Measurements from ENCODE around the gene KRTAP3-1. TPM values are rescaled to one million over a fixed set of nuclear protein-coding genes. Genes with fewer than 3 reads are reported as not detected.

Gene KRTAP3-1
- total RNA-seq, 4 donors from 2014 or later, result not detected

DNA sequence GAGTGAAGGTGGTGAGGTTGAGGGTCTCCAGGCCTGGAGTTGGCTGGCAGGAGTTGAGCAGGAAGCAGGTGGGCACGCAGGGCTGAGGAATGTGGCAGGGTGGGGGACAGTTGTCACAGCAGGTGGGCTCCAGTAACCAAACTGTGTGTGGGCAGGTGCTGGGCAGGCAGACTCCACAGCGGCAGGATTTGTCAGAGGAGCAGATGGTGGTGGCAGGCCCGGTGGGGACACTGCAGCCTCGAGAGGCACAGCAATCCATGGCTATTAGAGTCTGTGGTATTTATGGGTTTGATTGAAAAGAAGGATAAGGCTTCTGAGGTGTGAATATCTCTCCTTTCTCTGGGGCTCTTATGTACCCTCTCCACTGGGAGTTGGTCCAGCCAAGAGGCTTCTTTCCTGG lies 15.1 kb downstream of the KRTAP3-1 start, which contains the start of gene KRTAP3-3:
KRTAP3-3 (minus strand) TSS at position 326 of the 400 bp plus-strand sequence; CDS start at position 259, 67 bp downstream.
- TF ChIP-seq, protein P1, sequence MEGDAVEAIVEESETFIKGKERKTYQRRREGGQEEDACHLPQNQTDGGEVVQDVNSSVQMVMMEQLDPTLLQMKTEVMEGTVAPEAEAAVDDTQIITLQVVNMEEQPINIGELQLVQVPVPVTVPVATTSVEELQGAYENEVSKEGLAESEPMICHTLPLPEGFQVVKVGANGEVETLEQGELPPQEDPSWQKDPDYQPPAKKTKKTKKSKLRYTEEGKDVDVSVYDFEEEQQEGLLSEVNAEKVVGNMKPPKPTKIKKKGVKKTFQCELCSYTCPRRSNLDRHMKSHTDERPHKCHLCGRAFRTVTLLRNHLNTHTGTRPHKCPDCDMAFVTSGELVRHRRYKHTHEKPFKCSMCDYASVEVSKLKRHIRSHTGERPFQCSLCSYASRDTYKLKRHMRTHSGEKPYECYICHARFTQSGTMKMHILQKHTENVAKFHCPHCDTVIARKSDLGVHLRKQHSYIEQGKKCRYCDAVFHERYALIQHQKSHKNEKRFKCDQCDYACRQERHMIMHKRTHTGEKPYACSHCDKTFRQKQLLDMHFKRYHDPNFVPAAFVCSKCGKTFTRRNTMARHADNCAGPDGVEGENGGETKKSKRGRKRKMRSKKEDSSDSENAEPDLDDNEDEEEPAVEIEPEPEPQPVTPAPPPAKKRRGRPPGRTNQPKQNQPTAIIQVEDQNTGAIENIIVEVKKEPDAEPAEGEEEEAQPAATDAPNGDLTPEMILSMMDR (IDR thresholded peaks at IDR 0.05; ENCODE audit: low read depth), result no peak

GRCh38 chr17:40993084-40993483 lies 15.8 kb downstream of the KRTAP3-1 start:
- TF ChIP-seq, protein P1 (IDR thresholded peaks at IDR 0.05; ENCODE audit: low read depth), result no peak

DNA sequence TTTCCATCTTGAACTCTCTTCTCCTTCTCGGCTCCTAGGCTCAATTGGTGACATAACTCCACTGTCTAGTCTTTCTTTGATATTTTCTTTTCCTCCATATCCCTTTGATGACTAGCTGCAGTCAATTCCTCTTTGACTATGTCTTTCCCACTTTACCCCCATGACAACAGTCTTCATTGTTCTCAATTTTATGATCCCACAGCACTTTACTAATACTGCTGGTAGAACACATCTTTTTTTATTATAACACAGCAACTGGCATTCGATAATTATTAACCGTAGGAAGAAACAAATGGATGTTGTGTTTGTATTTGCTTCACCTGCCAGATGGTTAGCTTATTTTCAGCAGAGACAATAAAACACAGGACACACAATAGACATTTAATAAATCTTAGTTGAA lies 16.3 kb downstream of the KRTAP3-1 start:
- TF ChIP-seq, protein P1 (IDR thresholded peaks at IDR 0.05; ENCODE audit: low read depth), result no peak

- TF ChIP-seq, protein P1 (IDR thresholded peaks at IDR 0.05; ENCODE audit: low read depth), result no peak
These were observed 22.0 kb downstream of the KRTAP3-1 start for GRCh38 chr17:40986920-40987319.

GRCh38 chr17:40984226-40984625 lies 24.7 kb downstream of the KRTAP3-1 start, which contains the start of gene KRT40:
KRT40 (minus strand) TSS chr17:40984326; CDS start chr17:40984273, 53 bp downstream.
- TF ChIP-seq, protein P1 (IDR thresholded peaks at IDR 0.05; ENCODE audit: low read depth), result no peak

DNA sequence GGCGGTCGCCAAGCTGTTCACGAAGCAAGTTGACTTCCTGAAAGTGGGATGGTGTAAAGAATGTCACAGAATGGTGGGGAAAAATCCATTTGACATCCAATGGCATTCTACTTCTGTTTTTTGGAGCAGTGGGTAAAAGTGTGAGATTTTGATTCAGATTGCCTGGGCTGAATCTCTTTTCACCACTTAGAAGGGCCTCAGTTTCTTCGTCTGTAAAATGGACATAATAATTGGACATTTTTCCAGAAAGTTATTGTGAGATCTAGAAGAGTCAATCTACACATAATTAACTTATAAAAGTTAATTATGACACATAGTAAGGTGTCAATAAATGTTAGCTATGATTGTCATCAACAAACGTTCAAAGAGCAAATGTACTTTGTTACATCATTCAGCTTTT lies 27.8 kb downstream of the KRTAP3-1 start:
- TF ChIP-seq, protein P1 (IDR thresholded peaks at IDR 0.05; ENCODE audit: low read depth), result no peak

DNA sequence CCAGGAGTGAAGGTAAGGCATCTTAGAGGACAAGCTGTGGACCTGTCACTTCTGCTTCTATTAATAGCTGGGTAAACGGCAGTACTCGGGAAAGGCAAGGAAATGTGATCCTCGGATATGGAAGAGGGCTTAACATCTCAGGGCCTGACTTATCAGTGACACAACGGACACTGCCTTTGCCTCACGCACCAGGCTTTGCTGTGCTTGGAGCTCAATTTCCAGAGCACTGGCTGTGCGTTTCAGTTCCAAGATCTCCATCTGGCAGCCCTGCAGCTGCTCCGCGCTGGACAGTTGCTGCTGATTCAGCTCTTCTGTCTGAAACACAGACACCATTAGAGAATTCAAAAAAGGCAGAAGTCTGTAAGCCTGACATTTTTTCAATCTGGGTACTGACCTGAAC lies 28.3 kb downstream of the KRTAP3-1 start:
- TF ChIP-seq, protein P1 (IDR thresholded peaks at IDR 0.05; ENCODE audit: low read depth), result no peak
